Stimulated activated CD4-positive, alpha-beta T cell treated with anti-CD3 and anti-CD28 coated beads, Interleukin-4, amount 100 ng/mL, for 4 hours (primary cell): ENCODE data around the gene PLEKHA6.
A peak's percentile ranks its signal among the peaks of the same experiment; 100 is the strongest.

ENCODE experiments used
- DNase-seq, 2 experiments: peaks; one replicate each; pipeline ENCODE4 v3.0.0-alpha.2; 2020

Gene PLEKHA6, protein sequence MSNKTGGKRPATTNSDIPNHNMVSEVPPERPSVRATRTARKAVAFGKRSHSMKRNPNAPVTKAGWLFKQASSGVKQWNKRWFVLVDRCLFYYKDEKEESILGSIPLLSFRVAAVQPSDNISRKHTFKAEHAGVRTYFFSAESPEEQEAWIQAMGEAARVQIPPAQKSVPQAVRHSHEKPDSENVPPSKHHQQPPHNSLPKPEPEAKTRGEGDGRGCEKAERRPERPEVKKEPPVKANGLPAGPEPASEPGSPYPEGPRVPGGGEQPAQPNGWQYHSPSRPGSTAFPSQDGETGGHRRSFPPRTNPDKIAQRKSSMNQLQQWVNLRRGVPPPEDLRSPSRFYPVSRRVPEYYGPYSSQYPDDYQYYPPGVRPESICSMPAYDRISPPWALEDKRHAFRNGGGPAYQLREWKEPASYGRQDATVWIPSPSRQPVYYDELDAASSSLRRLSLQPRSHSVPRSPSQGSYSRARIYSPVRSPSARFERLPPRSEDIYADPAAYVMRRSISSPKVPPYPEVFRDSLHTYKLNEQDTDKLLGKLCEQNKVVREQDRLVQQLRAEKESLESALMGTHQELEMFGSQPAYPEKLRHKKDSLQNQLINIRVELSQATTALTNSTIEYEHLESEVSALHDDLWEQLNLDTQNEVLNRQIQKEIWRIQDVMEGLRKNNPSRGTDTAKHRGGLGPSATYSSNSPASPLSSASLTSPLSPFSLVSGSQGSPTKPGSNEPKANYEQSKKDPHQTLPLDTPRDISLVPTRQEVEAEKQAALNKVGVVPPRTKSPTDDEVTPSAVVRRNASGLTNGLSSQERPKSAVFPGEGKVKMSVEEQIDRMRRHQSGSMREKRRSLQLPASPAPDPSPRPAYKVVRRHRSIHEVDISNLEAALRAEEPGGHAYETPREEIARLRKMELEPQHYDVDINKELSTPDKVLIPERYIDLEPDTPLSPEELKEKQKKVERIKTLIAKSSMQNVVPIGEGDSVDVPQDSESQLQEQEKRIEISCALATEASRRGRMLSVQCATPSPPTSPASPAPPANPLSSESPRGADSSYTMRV

DNA sequence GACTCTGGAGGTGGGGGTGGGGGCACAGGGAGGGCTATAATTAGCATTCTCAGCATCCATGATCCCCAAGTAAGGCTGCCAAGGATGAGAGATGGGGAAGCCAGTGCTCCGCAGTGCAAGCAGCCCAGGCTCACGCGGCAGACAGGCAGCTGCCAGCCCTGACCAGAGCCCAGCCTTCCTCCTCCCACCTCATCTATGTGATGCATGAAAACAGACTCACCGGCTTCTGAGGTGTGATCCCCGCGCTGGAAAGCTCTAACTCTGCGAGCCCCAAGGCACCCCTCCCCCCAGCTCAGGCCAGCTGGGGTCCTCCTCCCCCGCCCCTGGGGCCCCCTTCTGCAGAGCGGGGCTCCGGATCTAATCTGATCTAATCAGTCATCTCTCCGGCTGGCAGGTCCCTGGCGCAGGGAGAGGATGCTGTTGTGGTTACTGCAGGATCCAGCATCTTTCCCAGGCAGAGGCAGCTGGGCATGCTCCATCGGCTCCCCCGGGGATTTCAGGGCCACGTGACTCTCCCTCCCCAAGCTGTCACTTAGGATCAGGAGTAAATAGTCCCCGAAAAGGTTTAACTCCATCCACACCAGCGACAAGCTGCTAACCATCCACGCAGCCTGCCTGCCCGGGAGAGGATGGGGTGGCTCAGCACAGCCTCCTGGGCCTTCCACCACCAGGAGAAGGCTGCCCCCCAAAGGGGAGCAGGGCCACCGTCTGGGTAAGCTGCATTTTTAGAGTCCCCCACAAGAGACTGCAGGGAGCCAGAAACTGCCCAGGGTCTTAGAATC, at the start of gene PLEKHA6:
Gene PLEKHA6 (minus strand): TSS at position 456 of the 782 bp plus-strand sequence. CDS start 86,202 bp downstream, outside the sequence.
- DNase-seq, result no peak

GRCh38 chr1:204409123-204409522, 49.4 kb upstream of the PLEKHA6 start:
- no peak for DNase-seq

DNA sequence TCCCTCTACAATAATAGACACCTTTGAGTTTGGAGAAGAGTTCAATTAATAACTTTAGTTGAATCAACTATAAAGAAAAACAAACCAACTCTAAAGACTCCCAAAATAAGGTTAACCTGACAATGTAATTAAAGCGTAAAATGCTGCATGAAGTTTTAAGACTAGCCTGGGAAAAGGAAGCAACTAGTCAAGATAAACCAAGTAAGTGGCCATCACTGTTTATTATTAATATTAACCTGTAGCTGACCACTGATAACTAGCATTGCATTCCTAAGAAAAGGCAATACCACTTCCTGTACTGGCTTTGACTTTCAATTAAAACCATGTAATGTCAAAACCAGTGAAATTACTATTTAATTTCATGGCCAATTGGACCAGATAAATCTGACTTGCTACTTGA, 48.9 kb upstream of the PLEKHA6 start:
- DNase-seq, result no peak

GRCh38 chr1:204408074-204408507, 48.4 kb upstream of the PLEKHA6 start:
- DNase-seq, result no peak

DNA sequence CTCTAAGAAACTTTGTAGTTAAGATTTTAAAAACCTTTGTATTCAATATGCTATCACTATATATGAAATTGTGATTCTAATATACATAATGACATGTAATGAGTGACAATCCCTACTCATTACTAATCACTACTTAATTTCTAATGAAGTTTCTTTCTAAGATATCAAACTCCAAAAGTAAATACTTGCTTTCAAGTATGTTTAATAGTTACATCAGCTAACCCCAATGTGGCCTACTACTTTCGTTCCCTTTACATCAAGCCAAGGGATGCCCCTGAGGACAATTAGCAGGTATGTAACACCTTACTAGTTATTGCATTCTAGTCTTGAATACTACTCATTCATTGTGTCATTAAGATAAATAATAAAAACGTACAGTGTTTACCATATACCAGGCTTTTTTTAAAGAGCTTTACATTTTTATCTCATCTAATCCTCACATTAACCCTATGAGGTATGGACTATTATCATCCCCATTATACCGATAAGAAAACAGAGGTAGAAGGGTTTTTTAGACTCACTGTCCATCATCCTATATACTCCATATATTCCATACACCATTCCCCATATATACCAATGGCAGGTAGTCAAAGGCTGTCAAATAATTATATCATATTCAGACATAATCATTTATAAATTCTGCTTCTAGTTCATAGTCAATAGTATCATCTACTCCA, 47.7 kb upstream of the PLEKHA6 start:
- no peak for DNase-seq

GRCh38 chr1:204406621-204407020, 46.9 kb upstream of the PLEKHA6 start:
- no peak for DNase-seq

DNA sequence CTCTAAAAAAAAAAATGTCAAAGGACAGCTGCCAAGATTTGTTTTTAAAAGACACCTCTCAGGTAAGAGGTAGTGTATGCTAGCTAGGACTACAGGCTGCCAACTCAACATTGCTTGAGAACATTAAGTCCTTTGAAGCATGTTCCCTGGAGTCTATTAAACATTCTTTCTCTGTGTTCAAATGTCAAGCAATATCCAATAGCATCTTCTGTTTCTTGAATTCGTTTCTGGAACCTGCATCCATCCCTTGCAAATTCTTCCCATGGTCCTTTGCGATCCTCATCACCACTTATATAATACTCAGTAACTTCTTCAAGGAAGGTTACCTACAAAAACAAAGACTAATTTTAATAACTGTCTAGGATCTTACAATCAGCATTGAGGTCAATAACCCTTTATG, 46.3 kb upstream of the PLEKHA6 start:
- DNase-seq, result no peak

DNA sequence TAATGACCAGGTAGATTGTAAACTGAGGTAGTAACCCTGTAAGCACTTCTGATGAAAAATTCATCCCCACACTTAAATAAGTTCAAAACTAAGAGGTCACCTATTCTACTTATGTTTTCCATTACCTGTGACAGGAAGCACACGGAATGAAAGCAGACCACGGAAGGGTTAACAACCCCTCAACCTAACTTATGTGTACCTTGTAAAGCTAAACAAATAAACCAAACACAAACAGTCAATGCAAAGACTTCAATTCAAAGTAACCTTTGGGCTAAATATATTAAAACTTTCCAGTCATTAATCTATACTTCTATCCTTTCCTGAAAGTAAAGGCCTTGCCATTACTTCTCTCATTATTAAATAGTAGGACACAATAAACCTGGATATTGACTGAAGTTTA, 44.9 kb upstream of the PLEKHA6 start:
- DNase-seq, result no peak

GRCh38 chr1:204402391-204402790, 42.7 kb upstream of the PLEKHA6 start:
- DNase-seq, result no peak

DNA sequence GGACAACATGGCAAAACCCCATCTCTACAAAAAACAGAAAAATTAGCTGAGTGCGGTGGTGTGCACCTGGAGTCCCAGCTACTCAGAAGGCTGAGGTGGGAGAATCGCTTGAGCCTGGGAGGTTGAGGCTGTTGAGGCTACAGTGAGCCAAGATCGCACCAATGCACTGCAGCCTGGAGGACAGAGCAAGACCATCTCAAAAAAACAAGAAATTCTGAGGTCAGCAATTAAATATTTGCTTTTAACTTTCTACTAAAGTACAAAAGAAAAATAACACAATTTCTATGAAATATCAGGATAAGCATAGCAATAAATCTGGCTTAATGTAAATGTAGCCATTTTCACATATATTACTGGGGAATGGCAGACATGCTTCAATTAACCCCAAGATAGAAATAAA, 42.0 kb upstream of the PLEKHA6 start:
- no peak for DNase-seq

GRCh38 chr1:204400882-204401510, 41.3 kb upstream of the PLEKHA6 start:
- no peak for DNase-seq

DNA sequence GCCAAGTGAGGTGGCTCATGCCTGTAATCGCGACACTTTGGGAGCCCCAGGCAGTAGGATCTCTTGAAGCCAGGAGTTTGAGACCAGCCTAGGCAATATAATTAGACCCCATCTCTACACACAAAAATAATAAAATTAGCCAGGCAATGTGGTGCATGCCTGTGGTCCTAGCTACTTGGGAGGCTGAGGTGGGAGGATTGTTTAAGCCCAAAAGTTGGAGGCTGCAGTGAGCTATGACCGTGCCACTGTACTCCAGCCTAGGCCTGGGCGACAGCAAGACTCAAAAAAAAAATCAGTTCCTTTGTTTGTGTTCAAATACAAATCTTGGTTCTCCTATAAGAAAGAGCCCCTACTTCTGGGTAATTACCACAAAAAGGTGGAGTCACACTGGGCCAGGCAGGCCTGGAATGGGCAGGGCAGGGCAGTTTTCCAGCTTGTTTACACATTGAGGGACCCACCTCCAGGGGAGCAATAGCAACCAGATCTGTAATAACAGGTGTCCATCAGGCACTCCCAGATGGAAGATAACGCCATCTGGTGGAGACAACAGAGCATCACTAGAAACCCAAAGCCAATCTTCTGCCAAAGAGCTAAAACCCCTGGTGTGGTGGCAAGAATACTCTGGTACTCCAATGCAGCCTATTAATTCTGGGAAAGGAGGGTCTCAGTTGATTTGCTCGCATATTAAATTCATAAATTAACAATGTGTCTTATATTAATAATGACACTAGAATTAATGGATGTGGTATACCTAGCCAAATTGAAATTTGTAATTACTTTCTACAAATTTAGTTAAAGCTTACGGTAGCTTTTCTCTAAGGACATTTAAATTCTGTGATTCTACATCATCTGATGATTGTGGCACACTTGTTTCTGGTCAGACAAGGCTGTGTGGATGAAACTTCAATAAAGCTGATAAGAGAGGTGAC, 38.7 kb upstream of the PLEKHA6 start:
- DNase-seq, result peak in 1 of 2 experiments; percentile 48

DNA sequence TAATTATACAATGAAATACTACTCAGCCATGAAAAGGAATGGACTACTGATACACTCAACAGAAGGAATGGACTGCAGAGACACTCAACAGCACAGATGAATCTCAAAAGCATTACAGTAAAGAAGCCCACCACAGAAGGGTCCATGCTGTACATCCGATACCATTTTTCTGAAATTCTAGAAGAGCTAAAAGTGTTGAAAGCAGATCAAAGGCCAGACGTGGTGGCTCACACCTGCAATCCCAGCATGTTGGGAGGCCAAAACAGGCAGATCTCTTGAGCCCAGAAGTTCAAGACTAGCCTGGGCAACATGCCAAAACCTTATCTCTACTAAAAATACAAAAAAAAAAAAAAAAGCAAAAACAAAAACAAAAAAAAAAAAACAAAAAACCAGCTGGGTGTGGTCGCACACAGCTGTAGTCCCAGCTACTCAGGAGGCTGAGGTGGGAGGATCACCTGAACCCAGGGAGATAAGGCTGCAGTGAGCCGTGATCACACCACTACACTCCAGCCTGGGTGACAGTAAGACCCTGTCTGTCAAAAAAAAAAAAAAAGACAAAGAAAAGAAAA, 36.4 kb upstream of the PLEKHA6 start:
- DNase-seq, result no peak

DNA sequence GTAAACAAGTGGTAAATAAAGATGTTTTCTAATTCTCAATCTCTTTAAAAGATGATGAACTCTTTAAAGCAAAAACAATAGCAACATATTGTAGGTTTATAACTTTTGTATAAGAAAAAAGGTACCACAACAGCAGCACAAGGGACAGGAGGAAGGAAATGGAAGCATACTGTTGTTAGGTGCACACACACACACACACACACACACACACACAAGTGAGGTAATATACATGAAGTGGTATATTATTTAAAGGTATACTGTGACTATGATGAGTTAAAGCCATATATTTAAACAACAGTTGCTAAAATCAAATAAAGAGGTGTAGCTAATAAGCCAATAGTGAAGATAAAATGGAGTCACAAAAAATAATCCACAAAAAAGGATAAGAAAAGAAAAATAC, 31.9 kb upstream of the PLEKHA6 start:
- no peak for DNase-seq

DNA sequence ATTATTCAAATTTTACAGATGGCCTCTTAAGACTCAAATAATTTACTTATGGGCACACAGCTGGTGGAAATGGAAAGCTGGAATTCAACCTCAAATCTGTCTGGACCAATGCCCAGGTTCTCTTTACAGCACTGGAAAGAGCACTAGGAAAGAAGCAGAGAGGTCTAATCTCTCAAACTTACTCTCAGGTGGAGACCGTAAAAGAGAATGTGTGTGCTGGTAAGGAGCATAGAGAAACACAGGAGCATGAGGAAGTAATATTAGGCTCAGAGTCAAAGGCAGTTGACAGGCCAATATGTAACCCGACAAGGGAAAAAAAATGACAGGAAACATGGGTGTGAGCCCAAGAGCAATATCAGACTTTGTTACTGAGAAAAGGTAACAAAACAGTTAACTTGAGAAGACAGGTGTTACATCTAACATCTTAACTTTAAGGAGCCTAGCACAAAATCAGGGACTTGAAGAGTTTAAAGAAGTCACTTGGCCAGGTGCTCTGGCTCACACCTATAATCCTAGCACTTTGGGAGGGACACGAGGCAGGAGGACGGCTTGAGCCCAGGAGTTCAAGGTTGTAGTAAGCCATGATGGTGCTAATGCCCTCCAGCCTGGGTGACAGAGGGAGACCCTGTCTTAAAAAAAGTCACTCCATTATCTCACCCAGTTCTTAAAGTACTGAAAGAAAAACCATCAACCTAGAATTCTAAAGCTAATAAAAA, 31.2 kb upstream of the PLEKHA6 start:
- DNase-seq, result no peak

DNA sequence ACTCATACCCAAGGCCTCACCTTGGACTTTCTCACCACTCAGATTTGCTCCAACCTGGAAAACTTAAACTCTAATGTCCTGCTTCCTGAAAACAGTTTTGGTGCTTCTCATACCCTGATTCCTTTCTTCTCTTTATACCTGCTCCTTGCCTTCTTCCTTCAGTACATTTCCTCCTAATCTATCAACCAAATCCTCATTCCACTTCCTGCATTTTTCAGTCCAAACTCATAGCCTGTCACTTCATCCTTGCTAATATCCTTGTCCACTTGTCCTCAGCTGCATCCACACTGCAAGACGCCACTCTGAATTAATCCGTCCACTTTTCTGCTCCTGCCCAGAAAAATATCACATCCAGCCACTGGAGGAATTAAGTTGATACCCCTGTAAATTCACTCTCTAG, 26.0 kb upstream of the PLEKHA6 start:
- DNase-seq, result no peak

DNA sequence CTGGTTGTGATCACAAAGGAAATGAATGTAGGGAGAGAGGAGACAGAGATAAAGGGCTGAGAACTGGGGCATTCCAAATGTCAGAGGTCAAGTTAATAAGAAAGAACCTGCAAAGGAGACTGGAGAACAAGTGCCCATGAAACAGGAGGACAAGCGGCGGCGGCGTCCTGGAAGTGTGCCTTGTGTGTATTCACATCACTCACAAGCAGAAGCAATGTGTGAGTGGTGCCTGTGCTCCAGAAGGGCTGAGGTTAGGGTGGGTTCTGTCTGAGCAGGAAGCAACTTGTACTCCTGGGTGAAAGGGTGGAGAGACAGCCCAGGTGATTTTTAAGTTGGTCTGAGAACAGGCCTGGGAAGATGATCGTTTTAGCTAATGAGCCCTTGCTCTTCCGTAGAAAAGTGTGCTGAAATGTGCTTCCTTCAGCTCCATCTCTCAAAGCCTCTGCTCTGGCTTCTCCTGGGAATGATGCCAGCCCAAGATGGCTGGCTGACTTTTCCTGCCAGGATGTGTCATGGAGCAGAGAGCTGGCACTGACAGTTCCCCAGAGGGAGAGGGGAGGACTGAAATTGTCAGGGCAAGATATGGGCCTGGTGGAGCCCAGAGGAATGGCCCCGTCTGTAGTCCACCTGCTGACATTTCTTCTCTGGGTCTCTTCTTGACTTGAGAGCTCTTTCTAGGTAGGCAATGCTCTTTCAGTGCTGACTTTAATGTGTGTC, 25.1 kb upstream of the PLEKHA6 start:
- DNase-seq, result no peak

GRCh38 chr1:204383163-204383904, 23.6 kb upstream of the PLEKHA6 start:
- no peak for DNase-seq
